SK-N-SH treated with all-trans-retinoic acid at 6 μM for 48 hours (cell line): ENCODE data around the gene TANGO2.

Source experiments
- ATAC-seq: fragments of 200-7000 bp; cut with Tn5 transposase; 3 replicates; pipeline ENCODE4 v1.9.1; 2020; ENCODE audit warnings: mild to moderate bottlenecking, moderate library complexity
- ARNTL ChIP-seq: fragments of 450-650 bp; formaldehyde crosslinking; IDR thresholded peaks from 2 replicates; pipeline ENCODE4 v1.5.0; 2020; ENCODE audit warnings: low read depth, mild to moderate bottlenecking, moderate library complexity, borderline replicate concordance
- BACH2 ChIP-seq: fragments of 250-450 bp; sonication (Bioruptor Pico); IDR thresholded peaks from 2 replicates; pipeline ENCODE4 v1.9.0; 2021; ENCODE audit warnings: mild to moderate bottlenecking, borderline replicate concordance
- CREB5 ChIP-seq: fragments of 250-450 bp; sonication (Bioruptor Pico); IDR thresholded peaks from 2 replicates; pipeline ENCODE4 v1.5.1; 2020; ENCODE audit warnings: low read depth, mild to moderate bottlenecking, moderate library complexity
- CSRNP3 ChIP-seq: fragments of 250-450 bp; sonication (Bioruptor Pico); IDR thresholded peaks from 2 replicates; pipeline ENCODE4 v1.5.1; 2021; ENCODE audit warnings: mild to moderate bottlenecking, moderate library complexity
- ESRRG ChIP-seq: fragments of 250-450 bp; sonication (Bioruptor Pico); IDR thresholded peaks from 2 replicates; pipeline ENCODE4 v1.6.1; 2021; ENCODE audit warnings: mild to moderate bottlenecking
- GLIS3 ChIP-seq: fragments of 250-450 bp; sonication (Bioruptor Pico); IDR thresholded peaks from 2 replicates; pipeline ENCODE4 v1.5.0; 2020; ENCODE audit warnings: mild to moderate bottlenecking, moderate library complexity
- ISL1 ChIP-seq: fragments of 250-450 bp; sonication (Bioruptor Pico); IDR thresholded peaks from 2 replicates; pipeline ENCODE4 v2.1.2; 2022; ENCODE audit warnings: mild to moderate bottlenecking, moderate library complexity
- OSR1 ChIP-seq: fragments of 250-450 bp; sonication (Bioruptor Pico); IDR thresholded peaks from 2 replicates; pipeline ENCODE4 v1.8.0; 2022; ENCODE audit warnings: moderate library complexity, mild to moderate bottlenecking, inconsistent platforms
- PATZ1 ChIP-seq: fragments of 250-450 bp; sonication (Bioruptor Pico); IDR thresholded peaks from 2 replicates; pipeline ENCODE4 v1.8.0; 2020; ENCODE audit warnings: mild to moderate bottlenecking, moderate library complexity, borderline replicate concordance
- POU6F1 ChIP-seq: fragments of 250-450 bp; sonication (Bioruptor Pico); IDR thresholded peaks from 2 replicates; pipeline ENCODE4 v1.8.0; 2021; ENCODE audit warnings: low read depth, mild to moderate bottlenecking, moderate library complexity, borderline replicate concordance
- RARB ChIP-seq: fragments of 250-450 bp; sonication (Bioruptor Pico); IDR thresholded peaks from 2 replicates; pipeline ENCODE4 v1.8.0; 2021; ENCODE audit warnings: mild to moderate bottlenecking, moderate library complexity
- SNAI2 ChIP-seq: fragments of 250-450 bp; sonication (Bioruptor Pico); IDR thresholded peaks from 2 replicates; pipeline ENCODE4 v1.5.0; 2020; ENCODE audit warnings: mild to moderate bottlenecking, moderate library complexity
- TCF4 ChIP-seq: fragments of 250-450 bp; sonication (Bioruptor Pico); IDR thresholded peaks from 2 replicates; pipeline ENCODE4 v1.8.0; 2021; ENCODE audit warnings: mild to moderate bottlenecking, moderate library complexity, borderline replicate concordance
- TOX ChIP-seq: fragments of 250-450 bp; sonication (Bioruptor Pico); IDR thresholded peaks from 2 replicates; pipeline ENCODE4 v1.8.0; 2021; ENCODE audit warnings: mild to moderate bottlenecking, moderate library complexity, borderline replicate concordance
- ZFP3 ChIP-seq: fragments of 250-450 bp; sonication (Bioruptor Pico); IDR thresholded peaks from 2 replicates; pipeline ENCODE4 v1.5.0; 2020; ENCODE audit warnings: mild to moderate bottlenecking, moderate library complexity
- ZFP30 ChIP-seq: fragments of 450-650 bp; formaldehyde crosslinking; IDR thresholded peaks from 2 replicates; pipeline ENCODE4 v1.5.0; 2022; ENCODE audit warnings: mild to moderate bottlenecking, moderate library complexity
- ZNF565 ChIP-seq: fragments of 450-650 bp; formaldehyde crosslinking; conservative IDR thresholded peaks from 2 replicates; pipeline ENCODE4 v1.5.0; 2020; ENCODE audit warnings: low read depth, mild to moderate bottlenecking, moderate library complexity
- ZNF70 ChIP-seq: fragments of 450-650 bp; formaldehyde crosslinking; IDR thresholded peaks from 2 replicates; pipeline ENCODE4 v1.5.0; 2020; ENCODE audit warnings: mild to moderate bottlenecking, moderate library complexity
- ZNF8 ChIP-seq: fragments of 450-650 bp; formaldehyde crosslinking; IDR thresholded peaks from 2 replicates; pipeline ENCODE4 v1.5.0; 2020; ENCODE audit warnings: mild to moderate bottlenecking, moderate library complexity

Gene TANGO2

GRCh38 chr22:20111689-20112622, 91.0 kb downstream of the TANGO2 start:
- no peak for TF ChIP-seq OSR1
- no peak for TF ChIP-seq ZNF70
- TF ChIP-seq ZNF565 (CRISPR knock-in tag): no peak
- no peak for TF ChIP-seq ARNTL (CRISPR knock-in tag)
- no peak for TF ChIP-seq GLIS3 (CRISPR knock-in tag)
- TF ChIP-seq CREB5 (CRISPR knock-in tag): no peak
- no peak for TF ChIP-seq CSRNP3 (CRISPR knock-in tag)
- no peak for TF ChIP-seq BACH2 (CRISPR knock-in tag)
- no peak for TF ChIP-seq ZFP3 (CRISPR knock-in tag)
- TF ChIP-seq POU6F1: no peak
- TF ChIP-seq ZFP30 (CRISPR knock-in tag): no peak
- TF ChIP-seq ZNF8 (CRISPR knock-in tag): no peak
- TF ChIP-seq ISL1: no peak
- TF ChIP-seq TCF4 (CRISPR knock-in tag): no peak
- TF ChIP-seq RARB (CRISPR knock-in tag): no peak
- ATAC-seq: no peak

GRCh38 chr22:20112623-20113511, 92.0 kb downstream of the TANGO2 start:
- no peak for ATAC-seq
- TF ChIP-seq ZNF70: no peak
- no peak for TF ChIP-seq PATZ1 (CRISPR knock-in tag)
- no peak for TF ChIP-seq POU6F1
- no peak for TF ChIP-seq SNAI2 (CRISPR knock-in tag)
- no peak for TF ChIP-seq BACH2 (CRISPR knock-in tag)
- no peak for TF ChIP-seq ZFP30 (CRISPR knock-in tag)
- no peak for TF ChIP-seq TOX (CRISPR knock-in tag)
- TF ChIP-seq CREB5 (CRISPR knock-in tag): no peak
- no peak for TF ChIP-seq ESRRG (CRISPR knock-in tag)
- no peak for TF ChIP-seq ISL1
- no peak for TF ChIP-seq GLIS3 (CRISPR knock-in tag)
- no peak for TF ChIP-seq ZNF8 (CRISPR knock-in tag)
- no peak for TF ChIP-seq OSR1
- TF ChIP-seq, all 23 proteins: peak for 0
